GM12878 (cell line): Measurements from ENCODE around the gene ULBP1. TPM values are rescaled to one million over a fixed set of nuclear protein-coding genes. Genes with fewer than 3 reads are reported as not detected.

Source experiments
- ATAC-seq: fragments of 200-7000 bp; cut with Tn5 transposase; 3 replicates; pipeline ENCODE4 v1.9.1; 2020; ENCODE audit warnings: mild to moderate bottlenecking, moderate library complexity
- BruUV-seq: library from RNA; stranded (reverse); fragments of 400-500 nt; replicated peaks from 2 replicates; lab custom pipeline; 2021; lab: Mats Ljungman, UMichigan
- CTCF ChIA-PET: fragments of 300-600 bp; sonication (Branson Sonifier 250); formaldehyde crosslinking; extraction: SDS; loops from one replicate; lab custom pipeline; 2021; ENCODE audit warnings: inconsistent platforms; lab: Yijun Ruan, JAX
- POLR2A ChIA-PET: fragments of 350-600 bp; formaldehyde crosslinking; extraction: SDS; loops from one replicate; lab custom pipeline; 2021; ENCODE audit warnings: inconsistent platforms; lab: Charles Lee
- RAD21 ChIA-PET: fragments of 300-600 bp; sonication (Branson Sonifier 250); formaldehyde crosslinking; loops from one replicate; lab custom pipeline; 2023; ENCODE audit warnings: antibody characterized with exemption; ENCODE audit not compliant: unreplicated experiment; lab: Charles Lee
- SMC1A ChIA-PET: fragments of 300-600 bp; sonication (Branson Sonifier 250); formaldehyde crosslinking; loops from one replicate; lab custom pipeline; 2023; ENCODE audit not compliant: unreplicated experiment, uncharacterized antibody; lab: Charles Lee
- DNase-seq: peaks from one replicate; pipeline ENCODE4 v3.0.0-alpha.2; 2011; ENCODE audit warnings: low read depth, low spot score
- FAIRE-seq: peaks from 3 replicates; lab custom pipeline; 2011; peaks lifted over from hg19 to GRCh38; lab: Jason Lieb, UNC
- H2AFZ ChIP-seq: 2 replicates; pipeline ENCODE4 v1.6.0; 2011; ENCODE audit warnings: low read depth, low read length, control low read depth; ENCODE audit not compliant: control insufficient read depth
- H3K27ac ChIP-seq: 2 replicates; pipeline ENCODE4 v1.5.1; 2011; ENCODE audit warnings: control low read depth; ENCODE audit not compliant: control insufficient read depth, insufficient read depth
- H3K27me3 ChIP-seq, 2 experiments: replicated peaks in 1 of 2; 2 replicates each; pipeline versions ENCODE4 v1.6.0 to v1.6.1; 2011; ENCODE audit warnings: low read length in 1 of 2; ENCODE audit not compliant: control insufficient read depth in 2 of 2, insufficient read depth in 2 of 2
- H3K36me3 ChIP-seq, 2 experiments: 2 replicates each; pipeline ENCODE4 v1.5.1; 2011; ENCODE audit warnings: low read length in 1 of 2; ENCODE audit not compliant: control insufficient read depth in 2 of 2, insufficient read depth in 2 of 2
- H3K4me1 ChIP-seq: 2 replicates; pipeline ENCODE4 v1.6.1; 2011; ENCODE audit warnings: mild to moderate bottlenecking, low read length, moderate library complexity, mixed read lengths; ENCODE audit not compliant: control insufficient read depth, insufficient read depth
- H3K4me2 ChIP-seq: 2 replicates; pipeline ENCODE4 v1.6.0; 2011; ENCODE audit warnings: control low read depth; ENCODE audit not compliant: control insufficient read depth, insufficient read depth
- H3K4me3 ChIP-seq: fragments of 200-600 bp; sonication (generic); 2 replicates; pipeline ENCODE4 v1.5.1; 2016
- H3K79me2 ChIP-seq: 2 replicates; pipeline ENCODE4 v1.6.0; 2011; ENCODE audit warnings: low read length; ENCODE audit not compliant: control insufficient read depth, insufficient read depth
- H3K9ac ChIP-seq: 2 replicates; pipeline ENCODE4 v1.8.0; 2011; ENCODE audit warnings: low read length, control low read depth, mixed read lengths; ENCODE audit not compliant: control insufficient read depth, insufficient read depth
- H3K9me3 ChIP-seq: replicated peaks from 3 replicates; pipeline ENCODE4 v1.5.1; 2011; ENCODE audit warnings: mild to moderate bottlenecking, low read length; ENCODE audit not compliant: control insufficient read depth, insufficient read depth
- H4K20me1 ChIP-seq: 2 replicates; pipeline ENCODE4 v1.6.0; 2011; ENCODE audit not compliant: control insufficient read depth, insufficient read depth
- BHLHE40 ChIP-seq, 2 experiments: fragments of 450-650 bp in 1 of 2; IDR thresholded peaks; 2 replicates each; pipeline ENCODE4 v1.6.1; 2011 to 2017; ENCODE audit warnings: low read depth in 2 of 2, borderline replicate concordance in 1 of 2, improper control_type of control experiment in 1 of 2, low read length in 1 of 2, mild to moderate bottlenecking in 1 of 2
- CBX5 ChIP-seq: sonication (generic); IDR thresholded peaks from 2 replicates; pipeline ENCODE4 v1.6.1; 2016; ENCODE audit warnings: low read depth, moderate library complexity, mild to moderate bottlenecking, inconsistent platforms
- ETV6 ChIP-seq, 2 experiments: fragments of 450-650 bp in 1 of 2; IDR thresholded peaks in 1 of 2; conservative IDR thresholded peaks in 1 of 2; 2 replicates each; pipeline ENCODE4 v1.6.1; 2014; ENCODE audit warnings: antibody characterized with exemption in 1 of 2, borderline replicate concordance in 1 of 2, low read depth in 1 of 2, mild to moderate bottlenecking in 1 of 2, moderate library complexity in 1 of 2
- GABPA ChIP-seq: IDR thresholded peaks from 2 replicates; pipeline ENCODE4 v1.6.1; 2014; ENCODE audit warnings: antibody characterized with exemption, low read depth, mild to moderate bottlenecking, inconsistent platforms
- IRF4 ChIP-seq: IDR thresholded peaks from 2 replicates; pipeline ENCODE4 v1.6.1; 2011; ENCODE audit warnings: low read depth, low read length
- JUNB ChIP-seq: IDR thresholded peaks from 2 replicates; pipeline ENCODE4 v1.6.1; 2016; ENCODE audit warnings: antibody characterized with exemption, mild to moderate bottlenecking
- MTA3 ChIP-seq: IDR thresholded peaks from 2 replicates; pipeline ENCODE4 v1.6.1; 2012; ENCODE audit warnings: low read length, inconsistent platforms, borderline replicate concordance
- NBN ChIP-seq: fragments of 450-650 bp; IDR thresholded peaks from 2 replicates; pipeline ENCODE4 v1.6.1; 2016
- NFIC ChIP-seq: IDR thresholded peaks from 2 replicates; pipeline ENCODE4 v1.6.1; 2012; ENCODE audit warnings: low read depth, mild to moderate bottlenecking, inconsistent platforms, low read length, moderate library complexity
- RAD21 ChIP-seq: IDR thresholded peaks from 2 replicates; pipeline ENCODE4 v1.6.1; 2011; ENCODE audit warnings: mild to moderate bottlenecking, low read depth, low read length, moderate library complexity; ENCODE audit not compliant: insufficient read depth
- SREBF1 ChIP-seq: IDR thresholded peaks from 2 replicates; pipeline ENCODE4 v1.6.1; 2012; ENCODE audit warnings: mild to moderate bottlenecking, low read length
- SUZ12 ChIP-seq: fragments of 200-600 bp; sonication (generic); IDR thresholded peaks from one replicate; pipeline ENCODE4 v1.6.1; 2018; ENCODE audit warnings: antibody characterized with exemption, mild to moderate bottlenecking; ENCODE audit not compliant: unreplicated experiment
- TAF1 ChIP-seq: IDR thresholded peaks from 2 replicates; pipeline ENCODE4 v1.6.1; 2011; ENCODE audit warnings: mild to moderate bottlenecking, low read depth, low read length, borderline replicate concordance
- ZBTB11 ChIP-seq: fragments of 450-650 bp; formaldehyde crosslinking; IDR thresholded peaks from 2 replicates; pipeline ENCODE4 v1.5.0; 2022; ENCODE audit warnings: mild to moderate bottlenecking, missing genetic modification characterization
- ZBTB40 ChIP-seq: fragments of 450-650 bp; IDR thresholded peaks from 2 replicates; pipeline ENCODE4 v1.6.1; 2016; ENCODE audit warnings: mild to moderate bottlenecking, moderate library complexity, borderline replicate concordance
- ZNF384 ChIP-seq: IDR thresholded peaks from 2 replicates; pipeline ENCODE4 v1.6.1; 2012; ENCODE audit warnings: low read depth, mild to moderate bottlenecking, low read length, improper control_type of control experiment, borderline replicate concordance
- WGBS: methylation state at CpG from one replicate; pipeline ENCODE4 v1.1.6; 2016; ENCODE audit warnings: low lambda C conversion rate; ENCODE audit not compliant: insufficient replicate concordance, insufficient coverage; ENCODE audit errors: missing lambda C conversion rate; 5-methylcytosine and 5-hydroxymethylcytosine counted together
- in situ Hi-C: fragments of 300-500 bp; cut with MboI; formaldehyde crosslinking; loops from 9 replicates; pipeline ENCODE4 v1.14.3; 2018; ENCODE audit warnings: mixed read lengths
- intact Hi-C: fragments of 100-400 bp; cut with micrococcal nuclease; formaldehyde crosslinking; loops from one replicate; pipeline ENCODE4 v1.14.2; 2022; ENCODE audit not compliant: unreplicated experiment
- polyA plus RNA-seq, 11 experiments: library from polyadenylated mRNA; depleted of rRNA in 4 of 11; unstranded in 6 of 11; stranded (reverse) in 5 of 11; fragments of >200 nt; fragmentation: Nextera tagmentation in 4 of 11; fragmentation: Illumina TruSeq in 1 of 11; extraction: Ambion mirVana in 4 of 11; extraction: Trizol in 1 of 11; gene quantifications; 1 replicate in 1 of 11; 2 replicates in 10 of 11; pipeline versions ENCODE4 v1.2.1 to v1.2.3, GENCODE V29; 2011 to 2016; ENCODE audit warnings: inconsistent platforms in 2 of 11, missing spikeins in 2 of 11, low read depth in 1 of 11
- total RNA-seq, 4 experiments: library from RNA; depleted of rRNA in 3 of 4; stranded (reverse); fragments of >200 nt in 3 of 4; fragmentation: Illumina TruSeq in 1 of 4; extraction: Trizol in 1 of 4; gene quantifications; 2 replicates each; pipeline versions ENCODE4 v1.2.1 to v1.2.3, GENCODE V29; 2013 to 2021

ULBP1 gene
- total and polyA plus RNA-seq, 10 of the 15 experiments (the other 5 are each of a cell fraction or from before 2014, with no cell fraction given): 0.02 to 0.12 (median 0.04) TPM; not detected in 7

- BruUV-seq: no TSS peak
- ChIA-PET POLR2A (interaction anchor here (0.9 kb wide), 1 partner anchor 50 kb away, joined by 3 read pairs; no protein-coding TSS in a partner anchor), SMC1A (interaction anchor here (0.9 to 1.8 kb wide), 3 partner anchors 10 to 23 kb away, joined by 3 to 4 read pairs (median 3); no protein-coding TSS in a partner anchor), CTCF (interaction anchor here (0.6 to 2.0 kb wide), 14 partner anchors 10 to 1142 kb away, joined by 3 to 10 read pairs (median 4); no protein-coding TSS in a partner anchor), RAD21 (interaction anchor here (0.5 to 1.2 kb wide), 3 partner anchors 10 to 356 kb away, joined by 3 to 5 read pairs (median 3); no protein-coding TSS in a partner anchor)
- in situ Hi-C loops (loop anchor here (5.0 kb wide), 1 partner anchor 70 kb away; no protein-coding TSS in a partner anchor), intact Hi-C loops (no loop called here)
- Histone ChIP-seq H3K36me3 (no peaks in the 10 kb centered on the region), H3K27me3 (peaks cover 0 to 1% of the 10 kb centered on the region in 2 experiments; a peak in 2 of 4 replicates), H3K9ac (no peak overlapping the region), H3K9me3 (peaks cover 8% of the 10 kb centered on the region; the same call in 2 of the 3 replicates), H3K79me2 (no peaks in the 10 kb centered on the region), H2AFZ (no peak overlapping the region), H3K4me1 (peaks cover 16% of the 10 kb centered on the region), H4K20me1 (no peaks in the 10 kb centered on the region; the same call in 1 of the 2 replicates), H3K4me2 (no peak overlapping the region), H3K27ac (no peak overlapping the region), H3K4me3 (no peak overlapping the region)
- 15% methylated on average over 7 of the region's 7 CpGs for WGBS
- FAIRE-seq (no peak), DNase-seq (no peak), ATAC-seq (peak; percentile 38)
- 0 out of 2 replicates have a peak, but pooled peaks have one; percentile 24 for TF ChIP-seq IRF4
- TF ChIP-seq NFIC: peak; percentile 64; the same call in 1 of the 2 replicates
- TF ChIP-seq SUZ12: no peak
- TF ChIP-seq NBN: 0 out of 2 replicates have a peak, but pooled peaks have one; percentile 32
- TF ChIP-seq MTA3: 0 out of 2 replicates have a peak, but pooled peaks have one; percentile 44
- no peak for TF ChIP-seq TAF1
- no peak for TF ChIP-seq ZBTB11
- TF ChIP-seq ZNF384: 0 out of 2 replicates have a peak, but pooled peaks have one; percentile 8
- peak; percentile 43; the same call in 1 of the 2 replicates for TF ChIP-seq GABPA
- peak; percentile 81 for TF ChIP-seq JUNB
- TF ChIP-seq RAD21: peak; percentile 19; the same call in 1 of the 2 replicates
- TF ChIP-seq SREBF1: no peak
- TF ChIP-seq CBX5: no peak
- no peak for TF ChIP-seq ZBTB40
- TF ChIP-seq ETV6 (conservative IDR thresholded peaks at IDR 0.05 in 1 of 2, IDR thresholded peaks at IDR 0.05 in 1 of 2; ENCODE audit: borderline replicate concordance in 1 of 2, low read depth in 1 of 2): peak in 1 of 2 experiments; percentile 33; a peak in 1 of 4 replicates
- TF ChIP-seq BHLHE40 (IDR thresholded peaks at IDR 0.05; ENCODE audit: borderline replicate concordance in 1 of 2, low read depth in 2 of 2, low read length in 1 of 2): peak in 1 of 2 experiments; percentile 39; a peak in 1 of 4 replicates
Observed at GRCh38 chr6:150006961-150007464, 43.3 kb downstream of the ULBP1 start.
